CD4-positive, alpha-beta memory T cell (primary cell): Measurements from ENCODE around the gene OR51A2. TPM values are rescaled to one million over a fixed set of nuclear protein-coding genes. Genes with fewer than 3 reads are reported as not detected.

Experiments
- CTCF ChIA-PET: fragments of 350-600 bp; sonication (Branson Sonifier 250); formaldehyde crosslinking; loops from one replicate; lab custom pipeline; 2021; ENCODE audit warnings: inconsistent platforms; ENCODE audit not compliant: partially characterized antibody; lab: Charles Lee
- POLR2A ChIA-PET: fragments of 350-600 bp; sonication (Branson Sonifier 250); formaldehyde crosslinking; loops from one replicate; lab custom pipeline; 2021; ENCODE audit not compliant: partially characterized antibody; lab: Charles Lee
- DNase-seq, 5 donors: peaks; one replicate each; pipeline versions ENCODE4 v3.0.0 to v3.0.0-alpha.2; 2020 to 2022; ENCODE audit warnings: mixed read lengths in 1 of 5
- H3K27ac ChIP-seq: one replicate; pipeline ENCODE4 v1.7.0; 2013; ENCODE audit warnings: low read depth, low read length
- H3K27me3 ChIP-seq: 2 replicates; pipeline ENCODE4 v1.7.0; 2013; ENCODE audit warnings: mild to moderate bottlenecking, low read length, moderate library complexity; ENCODE audit not compliant: insufficient read depth
- H3K36me3 ChIP-seq: 2 replicates; pipeline ENCODE4 v1.7.0; 2013; ENCODE audit warnings: mild to moderate bottlenecking, low read length, moderate library complexity; ENCODE audit not compliant: insufficient read depth
- H3K4me1 ChIP-seq: 2 replicates; pipeline ENCODE4 v1.7.0; 2013; ENCODE audit warnings: mild to moderate bottlenecking, low read length, moderate library complexity; ENCODE audit not compliant: insufficient read depth
- H3K4me3 ChIP-seq, 2 donors: one replicate each; pipeline ENCODE4 v1.7.0; 2013; ENCODE audit warnings: low read length in 2 of 2, mild to moderate bottlenecking in 1 of 2
- H3K9me3 ChIP-seq, 2 donors: one replicate each; pipeline ENCODE4 v1.7.0; 2013; ENCODE audit warnings: low read length in 2 of 2, control low read depth in 1 of 2; ENCODE audit not compliant: control insufficient read depth in 1 of 2
- H3K27ac Mint-ChIP-seq, 7 donors: one replicate each; pipeline ENCODE4 v1.8.0; 2020 to 2021; ENCODE audit warnings: mixed read lengths in 7 of 7, mild to moderate bottlenecking in 6 of 7, inconsistent platforms in 3 of 7, moderate library complexity in 3 of 7
- H3K27me3 Mint-ChIP-seq, 2 donors: one replicate each; pipeline ENCODE4 v1.8.0; 2020 to 2021; ENCODE audit warnings: mixed read lengths in 2 of 2
- H3K36me3 Mint-ChIP-seq, 2 donors: one replicate each; pipeline ENCODE4 v1.8.0; 2020 to 2021; ENCODE audit warnings: mixed read lengths in 2 of 2, inconsistent platforms in 1 of 2, mild to moderate bottlenecking in 1 of 2
- H3K4me1 Mint-ChIP-seq, 4 donors: one replicate each; pipeline ENCODE4 v1.8.0; 2020 to 2021; ENCODE audit warnings: mixed read lengths in 4 of 4, mild to moderate bottlenecking in 1 of 4
- H3K4me3 Mint-ChIP-seq, 8 donors: one replicate each; pipeline ENCODE4 v1.8.0; 2020 to 2021; ENCODE audit warnings: mixed read lengths in 8 of 8, mild to moderate bottlenecking in 7 of 8, moderate library complexity in 6 of 8, inconsistent platforms in 3 of 8
- H3K9me3 Mint-ChIP-seq, 8 donors: one replicate each; pipeline ENCODE4 v1.8.0; 2020 to 2021; ENCODE audit warnings: mixed read lengths in 8 of 8, mild to moderate bottlenecking in 5 of 8, inconsistent platforms in 3 of 8, moderate library complexity in 1 of 8
- intact Hi-C: fragments of 100-400 bp; cut with micrococcal nuclease; formaldehyde crosslinking; loops from one replicate; pipeline ENCODE4 v1.15.1; 2023
- polyA plus RNA-seq, 2 donors: library from polyadenylated mRNA; unstranded; fragments of 300-500 nt; fragmentation: Illumina TruSeq; gene quantifications; one replicate each; pipeline ENCODE4 v1.2.3, GENCODE V29; 2021
- total RNA-seq, 2 experiments: library from RNA; stranded (reverse); gene quantifications; one replicate each; pipeline ENCODE4 v1.2.3, GENCODE V29; 2021

Gene OR51A2
- total and polyA plus RNA-seq, 4 experiments from 2014 or later: not detected

GRCh38 chr11:4926608-4927007 lies 28.9 kb downstream of the OR51A2 start:
- H3K9me3 ChIP-seq: no peaks in the 10 kb centered on the region
- Mint-ChIP-seq H3K9me3 (peaks cover 0 to 4% (median 0%) of the 10 kb centered on the region in 8 donors), H3K4me1 (no peaks in the 10 kb centered on the region), H3K27ac (no peak overlapping the region), H3K36me3 (no peaks in the 10 kb centered on the region), H3K4me3 (no peak overlapping the region), H3K27me3 (peaks cover 0 to 5% of the 10 kb centered on the region in 2 donors)
- POLR2A ChIA-PET: interaction anchor here (0.6 kb wide), 1 partner anchor 36 kb away, joined by 4 read pairs; no protein-coding TSS in a partner anchor
- no peak overlapping the region for H3K4me3 ChIP-seq
- intact Hi-C loops: no loop called here
- CTCF ChIA-PET: no interaction called here
- H3K27ac ChIP-seq: no peak overlapping the region
- no peak for DNase-seq
- H3K36me3 ChIP-seq: no peaks in the 10 kb centered on the region
- H3K27me3 ChIP-seq: no peaks in the 10 kb centered on the region
- no peaks in the 10 kb centered on the region for H3K4me1 ChIP-seq

DNA sequence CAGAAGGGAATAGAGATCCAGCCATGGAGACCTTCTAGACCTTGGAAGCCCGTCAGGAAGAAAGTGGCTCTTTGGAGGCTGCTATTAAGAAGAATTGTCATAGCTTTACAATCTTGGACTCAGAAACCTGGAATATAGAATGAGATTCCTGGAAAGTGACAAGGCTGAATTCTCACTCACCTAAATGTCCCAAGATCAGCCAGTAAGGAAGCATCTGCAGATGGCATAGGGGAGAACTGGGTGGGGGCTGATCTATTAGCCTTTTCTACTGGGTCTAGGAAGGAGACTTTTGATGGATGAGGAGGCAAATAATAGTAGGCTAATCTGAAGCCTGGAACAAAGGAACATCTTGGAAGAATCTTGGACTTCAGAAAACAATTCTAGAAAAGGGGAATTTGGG lies 31.3 kb downstream of the OR51A2 start, which contains the start of gene OR51G1:
Gene OR51G1, minus strand, starts transcription at position 101 of the 400 bp plus-strand sequence. Its CDS starts 0 bp downstream, at position 101.
- ChIA-PET POLR2A (no interaction called here), CTCF (no interaction called here)
- H3K27me3 Mint-ChIP-seq: peaks cover 0 to 3% of the 10 kb centered on the region in 2 donors
- Histone ChIP-seq H3K27me3 (no peaks in the 10 kb centered on the region), H3K36me3 (no peaks in the 10 kb centered on the region), H3K9me3 (no peaks in the 10 kb centered on the region), H3K4me1 (no peaks in the 10 kb centered on the region), H3K27ac (no peak within 1 kb of the TSS), H3K4me3 (no peak within 1 kb of the TSS)
- intact Hi-C loops: no loop called here
- H3K9me3 Mint-ChIP-seq: peaks cover 0 to under 1% (median 0%) of the 10 kb centered on the region in 8 donors
- no peaks in the 10 kb centered on the region for H3K36me3 Mint-ChIP-seq
- H3K4me1 Mint-ChIP-seq: no peaks in the 10 kb centered on the region
- H3K4me3 Mint-ChIP-seq: no peak within 1 kb of the TSS
- H3K27ac Mint-ChIP-seq: no peak within 1 kb of the TSS
- no peak for DNase-seq

DNA sequence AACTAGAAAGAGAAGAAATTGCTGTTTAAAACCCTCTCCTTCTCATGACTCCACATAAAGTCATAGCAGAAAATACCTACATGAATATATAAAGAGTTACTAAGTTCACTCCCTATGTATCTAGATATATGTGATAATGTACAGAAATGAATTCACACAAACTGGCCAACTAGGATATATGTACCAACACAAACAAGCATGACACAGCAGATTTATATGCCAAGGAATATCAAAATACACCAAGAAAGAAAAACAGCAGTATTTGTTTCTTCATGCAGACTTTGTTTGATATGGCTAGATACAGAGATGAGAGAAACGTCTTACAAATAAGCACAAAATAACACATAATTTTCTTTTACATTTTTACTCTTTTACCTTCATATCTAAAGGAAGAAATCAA lies 33.2 kb downstream of the OR51A2 start:
- DNase-seq: no peak
- H3K27ac ChIP-seq: no peak overlapping the region
- ChIA-PET CTCF (no interaction called here), POLR2A (no interaction called here)
- no peaks in the 10 kb centered on the region for H3K4me1 ChIP-seq
- Mint-ChIP-seq H3K36me3 (no peaks in the 10 kb centered on the region), H3K4me1 (no peaks in the 10 kb centered on the region), H3K27ac (no peak overlapping the region), H3K4me3 (no peak overlapping the region), H3K27me3 (peaks cover 0 to 3% of the 10 kb centered on the region in 2 donors), H3K9me3 (peaks cover 0 to 2% (median 0%) of the 10 kb centered on the region in 8 donors)
- H3K4me3 ChIP-seq: no peak overlapping the region
- no peaks in the 10 kb centered on the region for H3K36me3 ChIP-seq
- intact Hi-C loops: no loop called here
- no peaks in the 10 kb centered on the region for H3K9me3 ChIP-seq
- no peaks in the 10 kb centered on the region for H3K27me3 ChIP-seq

DNA sequence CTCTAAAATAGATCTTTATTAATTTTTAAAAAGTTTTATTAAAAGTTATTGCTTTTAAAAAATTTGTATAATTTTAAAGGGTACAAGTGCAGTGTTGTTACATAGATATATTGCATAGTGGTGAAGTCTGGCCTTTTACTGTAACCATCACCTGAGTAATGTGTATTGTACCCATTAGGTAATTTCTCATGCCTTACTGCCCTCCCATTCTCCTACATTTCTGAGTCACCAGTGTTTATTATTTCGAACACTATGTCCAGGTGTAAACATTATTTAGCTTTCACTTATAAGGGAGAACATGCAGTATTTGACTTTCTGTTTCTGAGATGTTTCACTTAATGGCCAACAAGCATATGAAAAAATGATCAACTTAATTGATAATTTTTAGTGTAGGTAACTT lies 33.7 kb downstream of the OR51A2 start:
- H3K27ac ChIP-seq: no peak overlapping the region
- no peaks in the 10 kb centered on the region for H3K4me1 ChIP-seq
- no peaks in the 10 kb centered on the region for H3K27me3 ChIP-seq
- H3K27ac Mint-ChIP-seq: no peak overlapping the region
- CTCF ChIA-PET: no interaction called here
- intact Hi-C loops: no loop called here
- H3K27me3 Mint-ChIP-seq: peaks cover 0 to 3% of the 10 kb centered on the region in 2 donors
- H3K36me3 Mint-ChIP-seq: no peaks in the 10 kb centered on the region
- no peak overlapping the region for H3K4me3 Mint-ChIP-seq
- POLR2A ChIA-PET: no interaction called here
- no peaks in the 10 kb centered on the region for H3K36me3 ChIP-seq
- peaks cover 0 to 2% (median 0%) of the 10 kb centered on the region in 8 donors for H3K9me3 Mint-ChIP-seq
- no peaks in the 10 kb centered on the region for H3K9me3 ChIP-seq
- H3K4me1 Mint-ChIP-seq: no peaks in the 10 kb centered on the region
- no peak for DNase-seq
- no peak overlapping the region for H3K4me3 ChIP-seq

GRCh38 chr11:4919250-4919649 lies 36.3 kb downstream of the OR51A2 start, which contains the start of gene OR51G2:
OR51G2 (minus strand) TSS chr11:4919350; CDS start chr11:4915663, 3,687 bp downstream.
- ChIA-PET CTCF (no interaction called here), POLR2A (no interaction called here)
- no peak within 1 kb of the TSS for H3K4me3 ChIP-seq
- H3K9me3 ChIP-seq: no peaks in the 10 kb centered on the region
- H3K27ac ChIP-seq: no peak within 1 kb of the TSS
- H3K36me3 ChIP-seq: no peaks in the 10 kb centered on the region
- Mint-ChIP-seq H3K9me3 (peaks cover 0 to 2% (median 0%) of the 10 kb centered on the region in 8 donors), H3K4me1 (no peaks in the 10 kb centered on the region), H3K27me3 (peaks cover 0 to 3% of the 10 kb centered on the region in 2 donors), H3K4me3 (no peak within 1 kb of the TSS), H3K36me3 (no peaks in the 10 kb centered on the region), H3K27ac (no peak within 1 kb of the TSS)
- DNase-seq: no peak
- H3K4me1 ChIP-seq: no peaks in the 10 kb centered on the region
- intact Hi-C loops: no loop called here
- no peaks in the 10 kb centered on the region for H3K27me3 ChIP-seq

- no peaks in the 10 kb centered on the region for H3K36me3 ChIP-seq
- no peak overlapping the region for H3K27ac ChIP-seq
- no peak overlapping the region for H3K4me3 ChIP-seq
- no peaks in the 10 kb centered on the region for H3K4me1 ChIP-seq
- no peaks in the 10 kb centered on the region for H3K9me3 ChIP-seq
- CTCF ChIA-PET: no interaction called here
- Mint-ChIP-seq H3K4me3 (no peak overlapping the region), H3K4me1 (no peaks in the 10 kb centered on the region), H3K27ac (no peak overlapping the region), H3K27me3 (peaks cover 0 to 2% of the 10 kb centered on the region in 2 donors), H3K36me3 (no peaks in the 10 kb centered on the region), H3K9me3 (peaks cover 0 to 2% (median 0%) of the 10 kb centered on the region in 8 donors)
- DNase-seq: no peak
- intact Hi-C loops: no loop called here
- POLR2A ChIA-PET: no interaction called here
- H3K27me3 ChIP-seq: no peaks in the 10 kb centered on the region
These were observed 38.9 kb downstream of the OR51A2 start for GRCh38 chr11:4916581-4916980.
